Epithelial cell of proximal tubule (primary cell): ENCODE data around the gene PARL. TPM values are rescaled to one million over a fixed set of nuclear protein-coding genes. Genes with fewer than 3 reads are reported as not detected.

ENCODE experiments used
- DNase-seq: peaks from one replicate; pipeline ENCODE4 v3.0.0-alpha.2; 2011; ENCODE audit warnings: low read depth
- H3K4me3 ChIP-seq: 2 replicates; pipeline ENCODE4 v1.5.1; 2011; ENCODE audit warnings: low read depth, mild to moderate bottlenecking, low read length
- total RNA-seq: library from RNA; depleted of rRNA; stranded (reverse); fragments of >200 nt; gene quantifications from 2 replicates; pipeline ENCODE4 v1.2.3, GENCODE V29; 2015
- TF ChIP-seq, protein P1 (sequence below): conservative IDR thresholded peaks from 2 replicates; pipeline ENCODE4 v1.5.1; 2012; ENCODE audit warnings: low read depth, mild to moderate bottlenecking, low read length

Gene PARL
- total RNA-seq, 1 donor from 2014 or later = 38.1 TPM

DNA sequence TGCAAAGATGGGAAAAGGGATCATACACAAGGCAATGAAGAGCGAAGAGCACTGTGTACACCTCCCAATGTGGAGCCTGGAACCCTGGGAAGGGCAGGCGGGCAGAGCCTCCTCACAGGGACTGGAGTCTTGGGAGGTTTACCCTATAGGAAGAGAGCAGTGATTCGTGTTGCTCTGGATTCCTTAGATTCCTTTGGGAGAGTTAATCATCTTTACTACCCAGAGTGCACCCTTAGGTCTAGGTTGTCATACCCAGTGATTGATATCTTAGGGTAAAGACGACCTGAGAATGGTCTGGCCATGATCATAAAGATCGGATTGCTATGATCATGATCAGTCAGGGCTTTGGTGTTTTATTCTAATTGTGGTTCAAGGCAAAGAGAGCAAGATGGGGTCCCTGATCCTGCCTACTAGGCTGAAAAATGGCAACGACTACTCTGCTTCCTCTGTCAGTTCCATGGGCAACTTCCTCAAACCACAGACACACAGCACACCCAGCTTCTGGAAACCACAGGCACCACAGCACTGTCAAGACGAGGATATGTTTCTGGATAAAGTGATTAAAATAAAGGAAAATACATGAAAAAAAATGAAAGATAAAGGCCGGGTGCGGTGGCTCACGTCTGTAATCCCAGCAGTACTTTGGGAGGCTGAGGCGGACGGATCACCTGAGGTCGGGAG is 38.9 kb downstream of the PARL start:
- DNase-seq = no peak
- no peak overlapping the region for H3K4me3 ChIP-seq
- TF ChIP-seq, protein P1, sequence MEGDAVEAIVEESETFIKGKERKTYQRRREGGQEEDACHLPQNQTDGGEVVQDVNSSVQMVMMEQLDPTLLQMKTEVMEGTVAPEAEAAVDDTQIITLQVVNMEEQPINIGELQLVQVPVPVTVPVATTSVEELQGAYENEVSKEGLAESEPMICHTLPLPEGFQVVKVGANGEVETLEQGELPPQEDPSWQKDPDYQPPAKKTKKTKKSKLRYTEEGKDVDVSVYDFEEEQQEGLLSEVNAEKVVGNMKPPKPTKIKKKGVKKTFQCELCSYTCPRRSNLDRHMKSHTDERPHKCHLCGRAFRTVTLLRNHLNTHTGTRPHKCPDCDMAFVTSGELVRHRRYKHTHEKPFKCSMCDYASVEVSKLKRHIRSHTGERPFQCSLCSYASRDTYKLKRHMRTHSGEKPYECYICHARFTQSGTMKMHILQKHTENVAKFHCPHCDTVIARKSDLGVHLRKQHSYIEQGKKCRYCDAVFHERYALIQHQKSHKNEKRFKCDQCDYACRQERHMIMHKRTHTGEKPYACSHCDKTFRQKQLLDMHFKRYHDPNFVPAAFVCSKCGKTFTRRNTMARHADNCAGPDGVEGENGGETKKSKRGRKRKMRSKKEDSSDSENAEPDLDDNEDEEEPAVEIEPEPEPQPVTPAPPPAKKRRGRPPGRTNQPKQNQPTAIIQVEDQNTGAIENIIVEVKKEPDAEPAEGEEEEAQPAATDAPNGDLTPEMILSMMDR = no peak

DNA sequence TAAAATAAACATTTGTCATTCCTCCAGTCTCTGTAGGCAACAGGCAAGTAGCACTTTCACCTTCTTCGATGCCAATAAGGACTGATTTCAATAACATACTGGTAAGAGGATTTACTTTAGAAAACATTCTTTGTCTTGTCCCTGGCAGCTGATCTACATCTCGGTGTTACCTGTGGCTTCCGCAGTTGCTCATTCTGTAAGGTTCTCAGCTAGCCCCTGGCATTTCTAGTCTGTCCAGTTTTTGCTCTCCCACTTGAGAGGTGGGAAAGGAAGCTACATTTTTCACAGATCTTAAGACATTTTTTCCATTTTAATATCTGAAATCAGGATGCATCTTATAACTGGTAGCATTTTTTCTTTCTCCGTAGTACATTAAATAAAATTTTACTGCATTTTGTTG is 39.6 kb downstream of the PARL start:
- no peak overlapping the region for H3K4me3 ChIP-seq
- TF ChIP-seq, protein P1 = no peak
- DNase-seq = no peak

DNA sequence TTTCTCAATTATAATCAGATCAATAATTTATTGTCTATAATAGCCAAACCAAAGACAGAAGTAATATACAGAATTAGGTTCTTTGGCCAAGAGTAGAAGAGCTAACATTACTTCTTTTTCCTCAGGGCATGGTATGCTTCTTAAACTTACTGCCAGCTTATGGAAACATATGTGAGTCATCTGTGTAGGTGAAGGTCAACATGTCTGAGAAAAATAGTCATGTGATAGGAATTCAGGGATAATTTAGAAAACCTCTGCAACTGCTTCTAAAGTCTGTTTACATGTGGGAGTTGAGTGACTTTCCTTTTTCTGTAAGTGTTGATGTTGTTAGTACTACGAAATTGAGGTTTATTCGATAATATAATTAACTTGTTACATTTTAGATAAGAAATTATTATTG is 40.1 kb downstream of the PARL start:
- no peak for DNase-seq
- no peak overlapping the region for H3K4me3 ChIP-seq
- TF ChIP-seq, protein P1 = no peak

DNA sequence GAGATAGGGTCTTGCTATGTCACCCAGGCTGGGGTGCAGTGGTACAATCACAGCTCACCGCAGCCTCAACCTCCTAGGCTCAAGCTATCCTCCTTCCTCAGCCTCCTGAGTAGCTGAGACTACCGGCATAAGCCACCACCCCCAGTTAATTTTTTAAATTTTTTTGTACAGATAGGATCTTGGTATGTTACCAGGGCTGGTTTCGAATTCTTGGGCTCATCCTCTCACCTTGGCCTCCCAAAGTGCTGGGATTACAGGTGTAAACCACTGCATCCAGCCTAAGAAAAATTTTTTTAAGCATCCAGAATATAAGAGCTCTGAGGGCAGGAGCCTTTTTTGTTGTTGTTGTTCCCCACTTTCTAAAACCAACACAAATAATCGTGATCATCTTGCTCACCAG is 44.9 kb downstream of the PARL start:
- DNase-seq = no peak
- H3K4me3 ChIP-seq = no peak overlapping the region
- TF ChIP-seq, protein P1 = no peak

GRCh38 chr3:183837894-183838293 is 46.8 kb downstream of the PARL start:
- no peak overlapping the region for H3K4me3 ChIP-seq
- TF ChIP-seq, protein P1 = no peak
- no peak for DNase-seq

- no peak for DNase-seq
- no peak overlapping the region for H3K4me3 ChIP-seq
- TF ChIP-seq, protein P1 = no peak
Observed at GRCh38 chr3:183837390-183837789, 47.3 kb downstream of the PARL start.

DNA sequence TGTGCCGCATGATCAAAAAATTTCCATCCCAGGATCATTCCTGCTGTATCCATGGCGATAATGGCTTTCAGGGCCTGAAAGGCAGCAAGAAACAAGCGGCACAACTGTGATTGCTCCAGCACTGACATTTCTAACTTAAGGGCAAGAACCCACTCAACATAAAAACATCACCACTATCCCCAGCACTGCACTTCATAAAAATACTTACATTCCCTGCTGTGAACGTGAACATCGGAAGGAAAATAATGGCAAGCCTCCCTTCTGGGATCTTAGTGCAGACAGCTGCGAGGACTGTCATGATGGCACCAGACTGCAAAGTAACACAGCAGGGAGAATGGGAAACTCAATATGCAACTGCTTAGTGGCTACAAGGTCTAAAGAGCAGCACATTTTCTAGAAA is 51.2 kb downstream of the PARL start:
- H3K4me3 ChIP-seq = no peak overlapping the region
- DNase-seq = no peak
- TF ChIP-seq, protein P1 = no peak
